ENCODE data around the gene HPS1. TPM values are rescaled to one million over a fixed set of nuclear protein-coding genes. Genes with fewer than 3 reads are reported as not detected.

The HPS1 gene
- total and polyA plus RNA-seq, 10 of the 15 experiments (the other 5 are each of a cell fraction or from before 2014, with no cell fraction given), result 27.1 to 138 (median 54.8) TPM

GRCh38 chr10:98485959-98486358 is 39.2 kb upstream of the HPS1 start:
- Histone ChIP-seq H3K27ac (ENCODE audit: control insufficient read depth, insufficient read depth) (no peak overlapping the region), H3K9ac (ENCODE audit: control insufficient read depth, insufficient read depth, low read length) (no peak overlapping the region), H2AFZ (ENCODE audit: control insufficient read depth, low read depth, low read length) (no peak overlapping the region), H3K4me1 (ENCODE audit: control insufficient read depth, insufficient read depth, low read length) (no peaks in the 10 kb centered on the region; the same call in 1 of the 2 replicates), H3K79me2 (ENCODE audit: control insufficient read depth, insufficient read depth, low read length) (no peaks in the 10 kb centered on the region), H4K20me1 (ENCODE audit: control insufficient read depth, insufficient read depth) (no peaks in the 10 kb centered on the region), H3K4me3 (no peak overlapping the region), H3K4me2 (ENCODE audit: control insufficient read depth, insufficient read depth) (no peak overlapping the region), H3K36me3 (ENCODE audit: control insufficient read depth in 2 of 2, insufficient read depth in 2 of 2, low read length in 1 of 2) (no peaks in the 10 kb centered on the region), H3K27me3 (replicated peaks in 1 of 2; ENCODE audit: control insufficient read depth in 2 of 2, insufficient read depth in 2 of 2, low read length in 1 of 2) (no peaks in the 10 kb centered on the region), H3K9me3 (replicated peaks; ENCODE audit: control insufficient read depth, insufficient read depth, low read length) (no peaks in the 10 kb centered on the region; the same call in 2 of the 3 replicates)
- TF ChIP-seq, protein P1, sequence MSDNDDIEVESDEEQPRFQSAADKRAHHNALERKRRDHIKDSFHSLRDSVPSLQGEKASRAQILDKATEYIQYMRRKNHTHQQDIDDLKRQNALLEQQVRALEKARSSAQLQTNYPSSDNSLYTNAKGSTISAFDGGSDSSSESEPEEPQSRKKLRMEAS (IDR thresholded peaks at IDR 0.05; ENCODE audit: low read depth, low read length), result no peak
- no peak for TF ChIP-seq NRF1 (conservative IDR thresholded peaks at IDR 0.05; ENCODE audit: low read depth, low read length)
- TF ChIP-seq RCOR1 (conservative IDR thresholded peaks at IDR 0.05; ENCODE audit: low read depth, low read length), result no peak
- no peak for TF ChIP-seq NFXL1 (IDR thresholded peaks at IDR 0.05; ENCODE audit: borderline replicate concordance)
- RAD21 ChIA-PET (ENCODE audit: unreplicated experiment), result no interaction called here
- SMC1A ChIA-PET (ENCODE audit: uncharacterized antibody, unreplicated experiment), result no interaction called here
- BruUV-seq (replicated peaks), result no TSS peak
- CTCF ChIA-PET, result no interaction called here
- in situ Hi-C loops (cut with MboI) (no loop called here), intact Hi-C loops (cut with micrococcal nuclease; ENCODE audit: unreplicated experiment) (no loop called here)
- no peak for ATAC-seq
- WGBS (ENCODE audit: insufficient coverage, insufficient replicate concordance, low lambda C conversion rate, missing lambda C conversion rate), result 0% methylated on average over 2 of the region's 2 CpGs
- POLR2A ChIA-PET, result no interaction called here
- DNase-seq (ENCODE audit: low read depth, low spot score), result no peak
- FAIRE-seq, result no peak

DNA sequence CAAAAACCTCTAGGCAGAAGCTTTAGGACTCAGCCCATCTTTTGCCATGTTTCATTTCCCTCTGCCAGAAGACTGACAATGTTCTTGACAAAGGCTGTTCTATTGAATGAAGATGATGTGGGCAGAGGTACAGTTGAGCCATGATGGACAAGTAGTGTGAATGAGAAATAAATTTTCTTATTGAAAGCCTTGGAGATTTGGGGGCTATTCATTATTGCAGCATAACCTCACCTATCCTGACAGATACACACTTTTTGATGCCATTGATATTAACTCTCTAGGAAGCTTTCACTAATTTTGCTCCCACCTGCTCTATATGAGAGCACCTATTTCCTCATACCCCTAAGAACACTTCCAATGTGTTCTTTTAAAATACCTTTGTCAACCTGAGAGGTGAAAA is 36.9 kb upstream of the HPS1 start:
- no TSS peak for BruUV-seq (replicated peaks)
- Histone ChIP-seq H3K27ac (ENCODE audit: control insufficient read depth, insufficient read depth) (no peak overlapping the region), H2AFZ (ENCODE audit: control insufficient read depth, low read depth, low read length) (no peak overlapping the region), H3K27me3 (replicated peaks in 1 of 2; ENCODE audit: control insufficient read depth in 2 of 2, insufficient read depth in 2 of 2, low read length in 1 of 2) (no peaks in the 10 kb centered on the region; a peak in 1 of 4 replicates), H3K79me2 (ENCODE audit: control insufficient read depth, insufficient read depth, low read length) (no peaks in the 10 kb centered on the region), H3K36me3 (ENCODE audit: control insufficient read depth in 2 of 2, insufficient read depth in 2 of 2, low read length in 1 of 2) (no peaks in the 10 kb centered on the region), H3K9ac (ENCODE audit: control insufficient read depth, insufficient read depth, low read length) (no peak overlapping the region), H4K20me1 (ENCODE audit: control insufficient read depth, insufficient read depth) (no peaks in the 10 kb centered on the region), H3K4me1 (ENCODE audit: control insufficient read depth, insufficient read depth, low read length) (no peaks in the 10 kb centered on the region; the same call in 1 of the 2 replicates), H3K9me3 (replicated peaks; ENCODE audit: control insufficient read depth, insufficient read depth, low read length) (no peaks in the 10 kb centered on the region; the same call in 2 of the 3 replicates), H3K4me2 (ENCODE audit: control insufficient read depth, insufficient read depth) (no peak overlapping the region), H3K4me3 (no peak overlapping the region)
- CTCF ChIA-PET, result no interaction called here
- RAD21 ChIA-PET (ENCODE audit: unreplicated experiment), result no interaction called here
- POLR2A ChIA-PET, result no interaction called here
- in situ Hi-C loops (cut with MboI), result no loop called here
- DNase-seq (ENCODE audit: low read depth, low spot score) (no peak), ATAC-seq (no peak), FAIRE-seq (no peak)
- SMC1A ChIA-PET (ENCODE audit: uncharacterized antibody, unreplicated experiment), result no interaction called here
- intact Hi-C loops (cut with micrococcal nuclease; ENCODE audit: unreplicated experiment), result no loop called here
- TF ChIP-seq CBFB (IDR thresholded peaks at IDR 0.05; ENCODE audit: low read depth), result no peak
- no peak for TF ChIP-seq KLF5 (IDR thresholded peaks at IDR 0.05; ENCODE audit: partially characterized antibody)
- TF ChIP-seq BCL3 (IDR thresholded peaks at IDR 0.05; ENCODE audit: borderline replicate concordance, insufficient read depth, low read depth, low read length, poor library complexity, severe bottlenecking), result no peak
- no peak for TF ChIP-seq BMI1 (IDR thresholded peaks at IDR 0.05; ENCODE audit: borderline replicate concordance)
- no peak for TF ChIP-seq NBN (IDR thresholded peaks at IDR 0.05)
- TF ChIP-seq NFYA (IDR thresholded peaks at IDR 0.05; ENCODE audit: borderline replicate concordance, low read depth, low read length), result no peak
- no peak for TF ChIP-seq BACH1 (IDR thresholded peaks at IDR 0.05; ENCODE audit: borderline replicate concordance)
- TF ChIP-seq MXI1 (IDR thresholded peaks at IDR 0.05; ENCODE audit: low read depth, low read length), result no peak
- TF ChIP-seq TCF7 (IDR thresholded peaks at IDR 0.05; ENCODE audit: borderline replicate concordance), result no peak
- TF ChIP-seq IKZF2 (IDR thresholded peaks at IDR 0.05), result no peak
- no peak for TF ChIP-seq EGR1 (IDR thresholded peaks at IDR 0.05; ENCODE audit: borderline replicate concordance in 1 of 2, low read depth in 2 of 2, low read length in 2 of 2)
- TF ChIP-seq NFXL1 (IDR thresholded peaks at IDR 0.05; ENCODE audit: borderline replicate concordance), result no peak
- no peak for TF ChIP-seq RAD21 (IDR thresholded peaks at IDR 0.05; ENCODE audit: insufficient read depth, low read depth, low read length)
